NCI-H146 (cell line): Measurements from ENCODE around the gene VPS37C.
"Not testable (repeated sequence)": the region's sequence is repeated elsewhere in the genome, so short reads cannot be mapped to it uniquely, and the experiment has no call there.

Experiments
- DNase-seq: peaks from one replicate; lab custom pipeline; 2025; lab: John Stamatoyannopoulos, UW

VPS37C gene

DNA sequence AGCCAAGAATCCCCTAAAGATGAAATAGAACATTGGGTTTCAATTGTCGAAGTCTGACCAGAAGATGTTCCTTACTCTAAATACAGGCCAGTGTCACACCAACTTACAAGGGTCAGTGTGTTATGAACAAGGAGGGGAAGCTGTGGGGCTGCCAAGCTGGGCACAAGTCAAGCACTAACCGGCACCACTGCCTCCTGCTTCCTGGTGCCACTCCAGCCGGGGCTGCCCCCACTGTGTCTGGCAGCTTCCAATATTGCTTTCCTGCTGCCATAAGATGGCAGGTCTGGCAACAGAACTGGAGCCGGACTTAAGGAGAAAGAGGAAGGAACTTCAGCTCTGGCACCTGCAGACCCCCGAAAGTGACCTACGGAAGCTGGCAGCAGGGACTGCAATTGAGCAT, 13.7 kb upstream of the VPS37C start:
- no peak for DNase-seq

- peak; percentile 92 for DNase-seq
Observed at GRCh38 chr11:61174273-61174672, 13.0 kb upstream of the VPS37C start.

GRCh38 chr11:61173456-61173855, 12.2 kb upstream of the VPS37C start:
- peak; percentile 91 for DNase-seq

- no peak for DNase-seq
Observed at GRCh38 chr11:61172888-61173287, 11.7 kb upstream of the VPS37C start.

- no peak for DNase-seq
Observed at GRCh38 chr11:61172356-61172755, 11.1 kb upstream of the VPS37C start.

DNA sequence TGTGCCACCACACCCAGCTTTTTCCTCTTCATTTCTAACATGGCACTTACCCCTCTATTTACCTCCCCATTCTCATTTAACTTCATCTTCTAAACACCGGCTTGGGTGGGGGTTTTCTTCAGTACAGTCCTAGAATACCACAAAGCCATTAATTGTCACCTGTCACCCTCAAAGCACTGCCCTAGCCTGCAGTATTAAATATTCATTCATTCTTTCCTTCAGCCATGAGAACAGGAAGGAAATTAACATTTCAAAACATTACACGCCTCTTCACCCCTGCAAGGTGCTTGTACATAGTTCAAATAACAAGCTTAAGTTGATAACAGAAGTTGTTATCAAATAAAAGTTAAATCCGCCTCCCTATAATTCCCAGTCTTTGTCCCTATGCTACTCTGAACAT, 10.7 kb upstream of the VPS37C start:
- DNase-seq = no peak

GRCh38 chr11:61170566-61170965, 9.3 kb upstream of the VPS37C start:
- DNase-seq = no peak

- no peak for DNase-seq
Observed at GRCh38 chr11:61168800-61169199, 7.6 kb upstream of the VPS37C start.

- DNase-seq = no peak
Observed at GRCh38 chr11:61168042-61168688, 6.9 kb upstream of the VPS37C start.

DNA sequence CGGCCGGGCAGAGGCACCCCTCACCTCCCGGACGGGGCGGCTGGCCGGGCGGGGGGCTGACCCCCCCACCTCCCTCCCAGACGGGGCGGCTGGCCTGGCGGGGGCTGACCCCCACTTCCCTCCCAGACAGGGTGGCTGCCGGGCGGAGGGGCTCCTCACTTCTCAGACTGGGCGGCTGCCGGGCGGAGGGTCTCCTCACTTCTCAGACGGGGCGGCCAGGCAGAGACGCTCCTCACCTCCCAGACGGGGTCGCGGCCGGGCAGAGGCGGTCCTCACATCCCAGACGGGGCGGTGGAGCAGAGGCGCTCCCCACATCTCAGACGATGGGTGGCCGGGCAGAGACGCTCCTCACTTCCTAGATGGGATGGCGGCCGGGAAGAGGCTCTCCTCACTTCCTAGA, 5.1 kb upstream of the VPS37C start:
- not testable (repeated sequence) for DNase-seq

DNA sequence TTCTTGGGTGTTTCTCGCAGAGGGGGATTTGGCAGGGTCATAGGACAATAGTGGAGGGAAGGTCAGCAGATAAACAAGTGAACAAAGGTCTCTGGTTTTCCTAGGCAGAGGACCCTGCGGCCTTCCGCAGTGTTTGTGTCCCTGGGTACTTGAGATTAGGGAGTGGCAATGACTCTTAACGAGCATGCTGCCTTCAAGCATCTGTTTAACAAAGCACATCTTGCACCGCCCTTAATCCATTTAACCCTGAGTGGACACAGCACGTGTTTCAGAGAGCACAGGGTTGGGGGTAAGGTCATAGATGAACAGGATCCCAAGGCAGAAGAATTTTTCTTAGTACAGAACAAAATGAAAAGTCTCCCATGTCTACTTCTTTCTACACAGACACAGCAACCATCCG, 4.6 kb upstream of the VPS37C start:
- DNase-seq = not testable (repeated sequence)

DNA sequence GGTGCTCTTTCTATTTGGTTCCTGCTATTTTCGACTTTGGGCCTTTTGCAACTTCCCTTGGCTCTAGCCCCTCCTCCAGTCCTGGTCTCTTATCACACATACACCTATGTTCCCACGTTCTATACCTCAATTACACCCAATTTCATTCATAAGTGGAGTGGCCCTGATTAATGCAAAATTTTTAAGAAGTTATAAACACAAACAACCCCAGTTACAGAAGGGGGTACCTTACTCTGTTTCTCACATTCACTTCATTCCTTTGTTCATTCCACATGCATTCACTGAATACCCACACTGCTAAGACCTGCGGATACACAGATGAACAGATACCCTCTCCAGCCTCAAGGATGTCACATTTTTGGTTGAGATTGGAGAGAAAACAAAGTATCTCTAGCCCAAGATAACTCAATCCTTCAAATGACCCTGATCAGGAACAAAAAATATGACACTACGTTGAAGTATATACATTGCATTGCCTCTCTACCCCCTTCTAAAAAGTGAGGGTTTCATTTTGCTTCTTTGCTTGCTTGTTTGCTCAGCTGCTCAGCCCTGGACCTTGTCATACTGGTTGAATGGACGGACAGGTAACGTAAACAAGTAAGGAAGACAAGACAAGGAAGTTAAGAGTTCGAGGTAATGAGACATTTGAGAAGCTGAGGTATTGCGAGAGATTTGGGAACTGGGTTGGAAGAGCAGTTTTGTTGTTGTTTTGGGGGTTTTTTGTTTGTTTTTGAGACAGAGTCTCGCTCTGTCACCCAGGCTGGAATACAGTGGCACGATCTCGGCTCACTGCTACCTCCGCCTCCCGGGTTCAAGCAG, 3.6 kb upstream of the VPS37C start:
- DNase-seq = peak; percentile 83

DNA sequence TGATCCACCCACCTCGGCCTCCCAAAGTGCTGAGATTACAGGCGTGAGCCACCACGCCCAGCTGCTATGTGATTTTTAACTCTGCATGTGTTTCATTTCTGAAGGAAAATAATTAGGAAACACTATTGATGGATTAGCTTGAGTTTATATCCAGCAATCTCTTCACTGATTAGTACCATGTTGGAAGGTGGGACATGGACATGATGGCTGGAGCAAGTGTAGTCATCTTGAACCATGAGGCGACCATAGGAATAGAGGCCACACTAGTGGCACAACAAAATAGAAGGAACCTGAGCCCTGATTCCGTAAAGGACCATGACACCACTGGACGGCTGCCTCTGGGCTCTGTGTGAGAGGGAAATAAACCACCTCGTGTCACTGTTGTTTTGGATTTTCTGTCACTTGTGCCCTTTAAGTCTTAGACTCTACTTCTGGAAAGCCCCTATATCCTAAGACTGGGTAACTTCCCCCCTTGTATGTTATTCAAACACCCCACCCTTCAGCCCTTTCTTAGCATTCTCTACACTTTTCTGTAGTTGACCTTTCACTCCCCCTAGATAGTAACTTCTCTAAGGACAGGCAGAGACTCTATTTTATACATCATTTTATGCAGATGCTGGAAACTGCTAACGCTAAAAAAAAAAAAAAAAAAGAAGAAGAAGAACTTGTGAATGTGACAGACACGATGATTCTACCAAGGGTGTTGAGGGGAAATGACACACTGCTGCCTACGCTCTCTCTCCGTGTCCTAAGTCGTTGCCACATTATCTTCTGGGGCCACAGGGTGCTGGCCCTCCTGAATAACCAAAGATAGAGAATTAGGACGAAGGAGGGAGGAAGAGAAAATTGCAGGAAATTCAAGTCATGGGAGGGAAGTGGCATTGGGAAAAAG, 2.7 kb upstream of the VPS37C start:
- DNase-seq = no peak

- no peak for DNase-seq
Observed at GRCh38 chr11:61163021-61163420, 1.8 kb upstream of the VPS37C start.

DNA sequence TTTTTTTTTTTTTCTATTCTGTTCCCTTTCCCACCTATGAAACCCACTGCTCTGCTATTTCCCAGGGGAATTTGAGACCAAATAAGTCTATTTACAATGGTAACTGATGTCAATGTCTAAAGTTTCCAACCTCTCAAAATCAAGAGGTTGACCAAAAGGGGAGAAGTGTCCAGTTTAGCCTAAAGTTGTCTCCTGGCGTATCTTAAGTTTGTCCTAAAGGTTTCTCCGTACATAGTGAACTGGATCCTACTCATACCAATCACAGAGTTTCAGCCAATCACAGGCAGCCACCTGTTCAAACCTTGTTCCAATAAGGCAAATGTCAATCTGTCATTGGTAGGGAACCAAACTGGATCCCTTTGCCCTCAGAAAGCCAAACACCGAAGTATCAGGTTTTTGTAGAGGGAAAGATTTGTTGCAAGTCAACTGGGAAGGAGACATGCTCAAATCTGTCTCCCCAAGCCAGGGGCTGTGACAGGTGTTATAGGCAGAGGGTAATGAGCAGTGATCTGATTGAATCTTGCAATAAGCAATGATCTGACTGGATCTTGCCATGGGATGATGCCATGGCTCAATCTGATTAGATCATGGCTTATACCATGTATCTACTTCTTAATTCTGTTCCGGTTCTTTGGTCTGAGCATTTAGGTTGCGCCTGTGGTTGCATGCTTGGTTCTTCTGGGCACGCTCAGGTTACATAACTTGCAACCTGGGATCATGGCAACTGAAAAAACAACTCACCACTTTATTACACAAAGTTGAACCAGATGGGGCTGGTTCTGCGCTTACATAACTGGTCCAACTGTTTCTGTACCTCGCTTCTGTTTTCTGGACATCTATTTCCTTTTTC, 1.1 kb upstream of the VPS37C start:
- peak; percentile 68 for DNase-seq

DNA sequence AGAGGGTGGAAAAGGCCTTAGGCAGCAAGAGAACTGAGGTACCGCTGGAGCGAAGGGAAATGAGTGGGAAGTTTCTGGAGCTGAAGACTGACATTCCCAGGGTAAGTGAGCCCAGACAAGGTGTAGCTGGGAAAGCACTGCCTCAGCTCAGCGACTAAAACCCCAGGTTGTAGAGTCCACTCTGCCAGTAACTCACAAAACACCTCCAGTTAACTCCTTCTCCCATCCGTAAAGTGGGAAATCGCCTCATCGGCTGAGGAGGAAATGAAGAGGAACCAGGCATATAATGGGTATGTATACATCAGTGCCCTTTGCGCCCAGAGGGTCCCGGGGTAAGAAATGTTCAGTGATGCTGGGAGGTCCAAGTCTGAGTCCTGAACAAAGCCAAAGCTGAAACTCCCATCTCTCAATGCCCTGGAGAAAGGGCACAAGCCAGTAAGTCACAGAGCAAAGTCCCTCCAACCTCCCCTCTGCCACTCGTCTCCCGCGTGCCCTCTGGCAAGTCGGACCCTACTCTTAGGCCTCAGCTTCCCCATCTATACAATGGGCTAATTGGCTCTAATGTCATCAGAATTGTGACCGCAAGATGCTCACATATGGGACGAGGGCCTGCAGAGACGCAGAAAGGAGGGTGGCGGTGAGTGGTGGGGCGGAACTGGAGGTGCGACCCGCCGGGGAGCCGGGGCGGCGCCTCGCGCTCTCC, 588 bp downstream of the VPS37C start:
- DNase-seq = no peak

GRCh38 chr11:61158691-61159381, 2.4 kb downstream of the VPS37C start:
- peak; percentile 44 for DNase-seq

DNA sequence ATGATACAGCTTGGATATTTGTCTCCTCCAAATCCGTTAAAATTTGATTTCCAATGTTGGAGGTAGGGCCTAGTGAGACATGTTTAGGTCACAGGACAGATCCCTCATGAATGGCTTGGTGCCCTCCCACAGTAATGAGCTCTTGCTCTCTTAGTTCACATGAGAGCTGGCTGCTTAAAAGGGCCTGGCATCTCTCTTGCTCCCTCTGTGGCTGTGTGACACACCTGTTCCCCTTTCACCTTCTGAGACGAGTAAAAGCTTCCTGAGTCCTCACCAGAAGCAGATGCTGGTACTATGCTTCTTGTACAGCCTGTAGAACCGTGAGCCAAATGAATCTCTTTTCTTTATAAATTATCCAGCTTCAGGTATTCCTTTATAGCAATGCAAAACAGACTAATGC, 3.5 kb downstream of the VPS37C start:
- no peak for DNase-seq

GRCh38 chr11:61155741-61156140, 5.5 kb downstream of the VPS37C start:
- no peak for DNase-seq

DNA sequence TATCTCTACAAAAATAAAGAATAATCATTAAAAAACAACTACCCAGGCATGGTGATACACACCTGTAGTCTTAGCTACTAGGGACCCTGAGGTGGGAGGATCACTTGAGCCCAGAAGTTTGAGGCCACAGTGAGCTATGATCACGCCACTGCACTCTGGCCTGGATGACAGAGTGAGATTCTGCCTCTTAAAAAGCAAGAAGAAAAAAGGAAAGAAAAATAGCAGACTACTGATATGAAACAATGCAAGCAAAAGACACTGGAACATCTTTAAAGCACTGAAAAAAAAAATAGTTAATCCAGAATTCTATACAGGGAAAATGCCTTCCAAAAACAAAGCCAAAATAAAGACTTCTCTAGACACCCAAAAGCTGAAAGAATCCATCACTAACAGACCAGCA, 5.9 kb downstream of the VPS37C start:
- no peak for DNase-seq
